HG02623 (cell line): ENCODE measurements around the gene HNRNPR.
"Not testable (repeated sequence)": the region's sequence is repeated elsewhere in the genome, so short reads cannot be mapped to it uniquely, and the experiment has no call there.

Experiments
- ATAC-seq: cut with Tn5 transposase; IDR thresholded peaks from one replicate; pipeline ENCODE4 v1.9.1; 2021; ENCODE audit warnings: moderate library complexity; ENCODE audit not compliant: unreplicated experiment

The HNRNPR gene

DNA sequence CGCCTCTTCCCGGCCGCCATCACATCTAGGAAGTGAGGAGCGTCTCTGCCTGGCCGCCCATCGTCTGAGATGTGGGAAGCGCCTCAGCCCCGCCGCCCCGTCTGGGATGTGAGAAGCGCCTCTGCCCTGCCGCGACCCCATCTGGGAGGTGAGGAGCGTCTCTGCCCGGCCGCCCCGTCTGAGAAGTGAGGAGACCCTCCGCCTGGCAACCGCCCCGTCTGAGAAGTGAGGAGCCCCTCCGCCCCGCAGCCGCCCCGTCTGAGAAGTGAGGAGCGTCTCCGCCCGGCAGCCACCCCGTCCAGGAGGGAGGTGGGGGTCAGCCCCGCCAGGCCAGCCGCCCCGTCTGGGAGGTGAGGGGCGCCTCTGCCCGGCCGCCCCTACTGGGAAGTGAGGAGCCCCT is 86.7 kb downstream of the HNRNPR start:
- not testable (repeated sequence) for ATAC-seq
